SK-N-SH (cell line): ENCODE measurements around the gene NKX6-2. TPM values are rescaled to one million over a fixed set of nuclear protein-coding genes. Genes with fewer than 3 reads are reported as not detected.

Source experiments
- CTCF ChIA-PET: fragments of 300-600, 350-600 bp; formaldehyde crosslinking; extraction: SDS; loops from one replicate; lab custom pipeline; 2021; lab: Yijun Ruan, JAX
- POLR2A ChIA-PET: fragments of 350-600 bp; sonication (Branson Sonifier 250); formaldehyde crosslinking; extraction: SDS; loops from one replicate; lab custom pipeline; 2020; ENCODE audit warnings: antibody characterized with exemption, inconsistent platforms; lab: Yijun Ruan, JAX
- DNase-seq: peaks from one replicate; pipeline ENCODE4 v3.0.0; 2012
- H2AFZ ChIP-seq: fragments of 200-600 bp; sonication (generic); 2 replicates; pipeline ENCODE4 v1.8.1; 2016; ENCODE audit warnings: antibody characterized with exemption, mild to moderate bottlenecking, low read depth
- H3F3A ChIP-seq: fragments of 200-600 bp; sonication (generic); replicated peaks from 2 replicates; pipeline ENCODE3; 2016; ENCODE audit warnings: antibody characterized with exemption, mild to moderate bottlenecking; ENCODE audit not compliant: insufficient read depth
- H3K27ac ChIP-seq, 2 experiments: fragments of 200-500 bp in 1 of 2; fragments of 200-600 bp in 1 of 2; sonication (Bioruptor generic) in 1 of 2; sonication (generic), shearing (Covaris generic) in 1 of 2; 2 replicates each; pipeline versions ENCODE4 v1.5.1 to v1.6.1; 2014 to 2016; ENCODE audit warnings: low read depth in 2 of 2, inconsistent platforms in 1 of 2, low read length in 1 of 2, mild to moderate bottlenecking in 1 of 2, mixed read lengths in 1 of 2
- H3K27me3 ChIP-seq: fragments of 200-600 bp; sonication (generic), shearing (Covaris generic); 2 replicates; pipeline ENCODE4 v1.6.1; 2016; ENCODE audit warnings: mixed run types; ENCODE audit not compliant: insufficient read depth
- H3K36me3 ChIP-seq, 2 experiments: fragments of 200-500 bp in 1 of 2; fragments of 200-600 bp in 1 of 2; sonication (Bioruptor generic) in 1 of 2; sonication (generic) in 1 of 2; replicated peaks in 1 of 2; 2 replicates each; pipeline versions ENCODE3 to v1.5.1; 2014 to 2016; ENCODE audit warnings: low read length in 1 of 2, mild to moderate bottlenecking in 1 of 2; ENCODE audit not compliant: insufficient read depth in 2 of 2, control insufficient read depth in 1 of 2
- H3K4me1 ChIP-seq, 2 experiments: fragments of 200-500 bp in 1 of 2; fragments of 200-600 bp in 1 of 2; sonication (Bioruptor generic) in 1 of 2; sonication (generic), shearing (Covaris generic) in 1 of 2; 2 replicates each; pipeline versions ENCODE4 v1.5.1 to v1.6.1; 2014 to 2016; ENCODE audit warnings: low read depth in 1 of 2, low read length in 1 of 2, mixed run types in 1 of 2; ENCODE audit not compliant: insufficient read depth in 2 of 2, control insufficient read depth in 1 of 2
- H3K4me2 ChIP-seq: fragments of 200-600 bp; sonication (generic), shearing (Covaris generic); 2 replicates; pipeline ENCODE4 v1.6.1; 2017; ENCODE audit warnings: mixed run types
- H3K4me3 ChIP-seq, 2 experiments: fragments of 200-500 bp in 1 of 2; fragments of 200-600 bp in 1 of 2; sonication (Bioruptor generic) in 1 of 2; sonication (generic), shearing (Covaris generic) in 1 of 2; 2 replicates each; pipeline versions ENCODE4 v1.5.1 to v1.8.1; 2014 to 2016; ENCODE audit warnings: low read depth in 2 of 2, inconsistent platforms in 1 of 2, low read length in 1 of 2, mild to moderate bottlenecking in 1 of 2, mixed read lengths in 1 of 2, moderate library complexity in 1 of 2
- H3K79me2 ChIP-seq: fragments of 200-600 bp; sonication (generic); 2 replicates; pipeline ENCODE4 v1.8.1; 2017; ENCODE audit warnings: mild to moderate bottlenecking; ENCODE audit not compliant: insufficient read depth
- H3K9ac ChIP-seq: fragments of 200-600 bp; sonication (generic); 2 replicates; pipeline ENCODE4 v1.6.1; 2017; ENCODE audit warnings: mixed run types
- H3K9me2 ChIP-seq: fragments of 200-600 bp; sonication (generic); 2 replicates; pipeline ENCODE4 v1.6.1; 2017; ENCODE audit warnings: mixed run types
- H3K9me3 ChIP-seq: fragments of 200-600 bp; sonication (generic); 2 replicates; pipeline ENCODE4 v1.6.1; 2017; ENCODE audit warnings: mixed run types, mild to moderate bottlenecking, moderate library complexity
- H4K20me1 ChIP-seq: fragments of 200-600 bp; sonication (generic); 2 replicates; pipeline ENCODE4 v1.6.1; 2017; ENCODE audit warnings: mild to moderate bottlenecking, mixed run types; ENCODE audit not compliant: insufficient read depth
- CHD2 ChIP-seq: fragments of 150-350 bp; IDR thresholded peaks from 2 replicates; pipeline ENCODE4 v1.6.1; 2018; ENCODE audit warnings: low read length; ENCODE audit not compliant: partially characterized antibody
- ELF1 ChIP-seq: IDR thresholded peaks from 2 replicates; pipeline ENCODE4 v1.4.0; 2012
- EP300 ChIP-seq, 2 experiments: IDR thresholded peaks; 2 replicates each; pipeline versions ENCODE4 v1.4.0 to v1.6.1; 2012; ENCODE audit warnings: borderline replicate concordance in 1 of 2, low read depth in 1 of 2, low read length in 1 of 2
- EZH2phosphoT487 ChIP-seq: fragments of 200-600 bp; sonication (generic); IDR thresholded peaks from 2 replicates; pipeline ENCODE4 v1.6.1; 2017; ENCODE audit warnings: low read depth, mixed run types, mild to moderate bottlenecking, antibody characterized with exemption, moderate library complexity, borderline replicate concordance
- FOSL2 ChIP-seq: IDR thresholded peaks from 2 replicates; pipeline ENCODE4 v1.4.0; 2012; ENCODE audit warnings: low read depth, mild to moderate bottlenecking, moderate library complexity, borderline replicate concordance
- FOXJ3 ChIP-seq: sonication (generic); formaldehyde crosslinking; IDR thresholded peaks from 2 replicates; pipeline ENCODE4 v1.5.1; 2020; ENCODE audit warnings: mild to moderate bottlenecking, missing genetic modification reagents
- FOXM1 ChIP-seq: IDR thresholded peaks from 2 replicates; pipeline ENCODE4 v1.4.0; 2012; ENCODE audit warnings: low read depth, mild to moderate bottlenecking
- GABPA ChIP-seq: IDR thresholded peaks from 2 replicates; pipeline ENCODE4 v1.4.0; 2012; ENCODE audit warnings: low read depth, mild to moderate bottlenecking
- JUND ChIP-seq: IDR thresholded peaks from 2 replicates; pipeline ENCODE4 v1.4.0; 2012
- MAX ChIP-seq: IDR thresholded peaks from 2 replicates; pipeline ENCODE4 v1.4.0; 2012; ENCODE audit warnings: low read depth
- MEF2A ChIP-seq: IDR thresholded peaks from 2 replicates; pipeline ENCODE4 v1.4.0; 2012; ENCODE audit warnings: low read depth, borderline replicate concordance
- MXI1 ChIP-seq: IDR thresholded peaks from 2 replicates; pipeline ENCODE4 v1.6.1; 2012; ENCODE audit warnings: mild to moderate bottlenecking, low read depth, low read length, improper control_type of control experiment
- NFIC ChIP-seq: IDR thresholded peaks from 2 replicates; pipeline ENCODE4 v1.4.0; 2012; ENCODE audit warnings: borderline replicate concordance
- POLR2AphosphoS5 ChIP-seq: IDR thresholded peaks from 2 replicates; pipeline ENCODE4 v1.6.1; 2012; ENCODE audit warnings: low read depth, low read length
- RCOR1 ChIP-seq: fragments of 150-350 bp; IDR thresholded peaks from 2 replicates; pipeline ENCODE4 v1.6.1; 2017; ENCODE audit warnings: antibody characterized with exemption, low read length
- SIN3A ChIP-seq: IDR thresholded peaks from 2 replicates; pipeline ENCODE4 v1.6.1; 2012; ENCODE audit warnings: low read depth, mild to moderate bottlenecking, low read length, moderate library complexity, borderline replicate concordance
- TAF1 ChIP-seq: IDR thresholded peaks from 2 replicates; pipeline ENCODE4 v1.6.1; 2012; ENCODE audit warnings: low read depth, mild to moderate bottlenecking, low read length, moderate library complexity, borderline replicate concordance
- TCF12 ChIP-seq: IDR thresholded peaks from 2 replicates; pipeline ENCODE4 v1.4.0; 2012
- TEAD4 ChIP-seq: IDR thresholded peaks from 2 replicates; pipeline ENCODE4 v1.4.0; 2012; ENCODE audit warnings: mild to moderate bottlenecking, borderline replicate concordance; ENCODE audit not compliant: insufficient read depth
- USF1 ChIP-seq: IDR thresholded peaks from 2 replicates; pipeline ENCODE4 v1.4.0; 2012; ENCODE audit warnings: low read depth, borderline replicate concordance
- USF2 ChIP-seq: fragments of 150-350 bp; IDR thresholded peaks from 2 replicates; pipeline ENCODE4 v1.6.1; 2017; ENCODE audit warnings: antibody characterized with exemption, low read length, low read depth, borderline replicate concordance
- YY1 ChIP-seq: IDR thresholded peaks from 2 replicates; pipeline ENCODE4 v1.4.0; 2012; ENCODE audit warnings: low read depth, mild to moderate bottlenecking
- WGBS: methylation state at CpG from one replicate; pipeline ENCODE4 v1.1.6; 2017; ENCODE audit warnings: low lambda C conversion rate; 5-methylcytosine and 5-hydroxymethylcytosine counted together
- polyA plus RNA-seq, 3 experiments: library from polyadenylated mRNA; depleted of rRNA; stranded (reverse); fragments of >200 nt; gene quantifications; 2 replicates each; pipeline ENCODE4 v1.2.3, GENCODE V29; 2012

NKX6-2 gene
- polyA plus RNA-seq, 1 of the 3 experiments (the other 2 are of a cell fraction) = not detected

- no peak for TF ChIP-seq EZH2phosphoT487
- TF ChIP-seq FOSL2 = no peak
- no peak for TF ChIP-seq TAF1
- no peak for TF ChIP-seq MXI1
- no peak for TF ChIP-seq SIN3A
- no peak for TF ChIP-seq FOXM1
- no peak for DNase-seq
- H3K27me3 ChIP-seq = no peaks in the 10 kb centered on the region
- no peaks in the 10 kb centered on the region for H3K79me2 ChIP-seq
- no peak overlapping the region for H3K9ac ChIP-seq
- no peaks in the 10 kb centered on the region for H3F3A ChIP-seq
- H2AFZ ChIP-seq = no peak overlapping the region
- no peaks in the 10 kb centered on the region for H3K36me3 ChIP-seq
- POLR2A ChIA-PET = no interaction called here
- no peak overlapping the region for H3K4me3 ChIP-seq
- no peak overlapping the region for H3K4me2 ChIP-seq
- H3K9me3 ChIP-seq = no peaks in the 10 kb centered on the region
- 90% methylated on average over 15 of the region's 15 CpGs for WGBS
- H3K4me1 ChIP-seq = no peaks in the 10 kb centered on the region
- no peak overlapping the region for H3K27ac ChIP-seq
- CTCF ChIA-PET = interaction anchor here (2.0 to 2.3 kb wide), 2 partner anchors 12 to 94 kb away, joined by 5 to 7 read pairs; no protein-coding TSS in a partner anchor
- no peaks in the 10 kb centered on the region for H4K20me1 ChIP-seq
- no peaks in the 10 kb centered on the region for H3K9me2 ChIP-seq
Measured at GRCh38 chr10:132748135-132748534, 37.8 kb downstream of the NKX6-2 start.

- H4K20me1 ChIP-seq = no peaks in the 10 kb centered on the region
Measured at GRCh38 chr10:132746801-132747625, 38.9 kb downstream of the NKX6-2 start.

More at GRCh38 chr10:132746801-132747625, 38.9 kb downstream of the NKX6-2 start:
- no peaks in the 10 kb centered on the region for H3K9me2 ChIP-seq
- 87% methylated on average over 16 of the region's 29 CpGs for WGBS
- no peaks in the 10 kb centered on the region for H3K9me3 ChIP-seq
- no peak for TF ChIP-seq ELF1
- no peak for TF ChIP-seq USF2
- no peak for TF ChIP-seq MAX
- TF ChIP-seq FOSL2 = no peak
- TF ChIP-seq JUND = no peak
- TF ChIP-seq RCOR1 = no peak
- no peak for TF ChIP-seq FOXM1
- TF ChIP-seq SIN3A = no peak
- no peak for TF ChIP-seq POLR2AphosphoS5
- no peak for TF ChIP-seq TEAD4
- no peak for TF ChIP-seq EP300 (IDR thresholded peaks at IDR 0.05; ENCODE audit: borderline replicate concordance in 1 of 2, low read depth in 1 of 2, low read length in 1 of 2)
- TF ChIP-seq CHD2 = no peak
- no peak for TF ChIP-seq USF1
- no peak for TF ChIP-seq FOXJ3 (CRISPR knock-in tag)
- no peak for TF ChIP-seq TAF1
- no peak for TF ChIP-seq NFIC
- no peak for TF ChIP-seq YY1
- TF ChIP-seq GABPA = no peak
- no peak for TF ChIP-seq MEF2A
- TF ChIP-seq TCF12 = no peak
- TF ChIP-seq, all 33 proteins: peak for 0
- Histone ChIP-seq H3K4me3 (no peak overlapping the region), H3K4me2 (no peak overlapping the region), H3K27ac (no peak overlapping the region), H2AFZ (no peak overlapping the region), H3F3A (no peaks in the 10 kb centered on the region), H3K79me2 (no peaks in the 10 kb centered on the region), H3K36me3 (no peaks in the 10 kb centered on the region), H3K27me3 (no peaks in the 10 kb centered on the region), H3K9ac (no peak overlapping the region), H3K4me1 (no peaks in the 10 kb centered on the region)
- CTCF ChIA-PET = interaction anchor here (0.9 kb wide), 1 partner anchor 93 kb away, joined by 3 read pairs; no protein-coding TSS in a partner anchor
- no peak for DNase-seq
- POLR2A ChIA-PET = no interaction called here
